H1 (cell line): ENCODE results near the gene EID1. TPM values are rescaled to one million over a fixed set of nuclear protein-coding genes. Genes with fewer than 3 reads are reported as not detected.

ENCODE experiments used
- CHD2 ChIP-seq: IDR thresholded peaks from 2 replicates; pipeline ENCODE4 v1.6.1; 2012; ENCODE audit warnings: low read length, improper control_type of control experiment
- SAP30 ChIP-seq: fragments of 300-600 bp; sonication (generic); IDR thresholded peaks from 2 replicates; pipeline ENCODE4 v1.7.1; 2012; ENCODE audit warnings: low read length, moderate library complexity, mild to moderate bottlenecking, inconsistent platforms; ENCODE audit not compliant: insufficient read depth, insufficient replicate concordance
- SIN3A ChIP-seq, 2 experiments: IDR thresholded peaks in 1 of 2; conservative IDR thresholded peaks in 1 of 2; 2 replicates each; pipeline ENCODE4 v1.6.1; 2011 to 2012; ENCODE audit warnings: low read length in 2 of 2, improper control_type of control experiment in 1 of 2, low read depth in 1 of 2, mild to moderate bottlenecking in 1 of 2
- polyA plus RNA-seq, 7 experiments: library from polyadenylated mRNA; depleted of rRNA in 3 of 7; stranded (reverse) in 5 of 7; unstranded in 2 of 7; fragments of >200 nt in 5 of 7; fragments of 200-250 nt in 2 of 7; gene quantifications; 1 replicate in 5 of 7; 2 replicates in 1 of 7; 4 replicates in 1 of 7; pipeline versions ENCODE4 v1.2.1 to v1.2.3, GENCODE V29; 2011 to 2013; ENCODE audit warnings: missing spikeins in 2 of 7, mixed read lengths in 2 of 7
- total RNA-seq: library from RNA; stranded (reverse); fragmentation: NEBNext Ultra II Directional; extraction: Animal tissue kit (Norgen Biotek cat#: 25700); gene quantifications from 2 replicates; pipeline ENCODE4 v1.2.1, GENCODE V29; 2021

The EID1 gene
- total and polyA plus RNA-seq, 2 of the 8 experiments (the other 6 are each of a cell fraction or from before 2014, with no cell fraction given), result 101 to 110 TPM

GRCh38 chr15:48929661-48930060, 51.7 kb downstream of the EID1 start (continued):
- TF ChIP-seq SIN3A (conservative IDR thresholded peaks at IDR 0.05 in 1 of 2, IDR thresholded peaks at IDR 0.05 in 1 of 2; ENCODE audit: low read depth in 1 of 2, low read length in 2 of 2) (no peak), SAP30 (no peak), CHD2 (no peak)

Other genes starting within 250 kb of the EID1 start
- gene FBN1, start 232.4 kb upstream of the EID1 start, total RNA-seq, result 3.3 and 4.0 TPM in 2 replicates
- gene FBN1, start 232.4 kb upstream of the EID1 start, polyA plus RNA-seq (2011; rRNA removed), result 2.2 and 3.0 TPM in 2 replicates
- gene CEP152, start 67.1 kb upstream of the EID1 start, total RNA-seq, result 16.1 and 16.2 TPM in 2 replicates
- 1.4 and 1.8 TPM in 2 replicates for gene CEP152, start 67.1 kb upstream of the EID1 start, polyA plus RNA-seq (2011; rRNA removed)
- 0.30 and 0.54 TPM in 2 replicates for gene SHC4, start 85.8 kb downstream of the EID1 start, total RNA-seq
- 0.15 and 0.36 TPM in 2 replicates for gene SHC4, start 85.8 kb downstream of the EID1 start, polyA plus RNA-seq (2011; rRNA removed)
- gene SECISBP2L, start 168.3 kb downstream of the EID1 start, total RNA-seq, result 22.8 and 25.7 TPM in 2 replicates
- 7.6 and 9.5 TPM in 2 replicates for gene SECISBP2L, start 168.3 kb downstream of the EID1 start, polyA plus RNA-seq (2011; rRNA removed)